Sigmoid colon (tissue), 7 donors: ENCODE data around the gene PLCL1. TPM values are rescaled to one million over a fixed set of nuclear protein-coding genes. Genes with fewer than 3 reads are reported as not detected.
A peak's percentile ranks its signal among the peaks of the same experiment; 100 is the strongest.

Experiments used
- DNase-seq: peaks from one replicate; pipeline ENCODE4 v3.0.0-alpha.2; 2019
- H3K27ac ChIP-seq, 4 donors: fragments of 200-600 bp; sonication (generic); one replicate each; pipeline ENCODE4 v1.5.1; 2016 to 2019; ENCODE audit warnings: mild to moderate bottlenecking in 1 of 4
- H3K27me3 ChIP-seq, 3 donors: fragments of 200-600 bp; sonication (generic); one replicate each; pipeline ENCODE4 v1.5.1; 2019; ENCODE audit warnings: mild to moderate bottlenecking in 1 of 3
- H3K36me3 ChIP-seq, 4 donors: fragments of 200-600 bp; sonication (generic); one replicate each; pipeline ENCODE4 v1.5.1; 2016 to 2019
- H3K4me1 ChIP-seq, 4 donors: fragments of 200-600 bp; sonication (generic); one replicate each; pipeline ENCODE4 v1.5.1; 2017 to 2019
- H3K4me3 ChIP-seq, 4 donors: fragments of 200-600 bp; sonication (generic); one replicate each; pipeline ENCODE4 v1.5.1; 2017 to 2019; ENCODE audit warnings: mild to moderate bottlenecking in 2 of 4, moderate library complexity in 1 of 4
- H3K9me3 ChIP-seq, 4 donors: fragments of 200-600 bp in 3 of 4; sonication (generic) in 3 of 4; one replicate each; pipeline versions ENCODE4 v1.5.1 to v1.6.1; 2013 to 2019
- CTCF ChIP-seq, 4 experiments: fragments of 450-650 bp in 3 of 4; fragments of 200-600 bp in 1 of 4; IDR thresholded peaks; one replicate each; pipeline ENCODE4 v1.5.1; 2016 to 2019; ENCODE audit warnings: antibody characterized with exemption in 4 of 4, mild to moderate bottlenecking in 3 of 4, moderate library complexity in 2 of 4
- EP300 ChIP-seq, 4 donors: sonication (generic); formaldehyde crosslinking; IDR thresholded peaks; one replicate each; pipeline ENCODE4 v1.6.1; 2017; ENCODE audit warnings: antibody characterized with exemption in 4 of 4
- POLR2A ChIP-seq, 2 donors: fragments of 450-650 bp; IDR thresholded peaks; one replicate each; pipeline ENCODE4 v1.6.1; 2016; ENCODE audit warnings: antibody characterized with exemption in 2 of 2, mild to moderate bottlenecking in 2 of 2, moderate library complexity in 2 of 2
- POLR2AphosphoS5 ChIP-seq, 4 donors: sonication (generic); formaldehyde crosslinking; IDR thresholded peaks; one replicate each; pipeline ENCODE4 v1.6.1; 2017; ENCODE audit warnings: antibody characterized with exemption in 4 of 4
- WGBS, 2 donors: extraction: QIAGEN DNeasy Blood & Tissue Kit; methylation state at CpG; one replicate each; pipeline ENCODE4 v1.1.7; 2013; 5-methylcytosine and 5-hydroxymethylcytosine counted together
- intact Hi-C: fragments of 100-400 bp; cut with DNase I; formaldehyde crosslinking; loops from one replicate; pipeline ENCODE4 v1.15.1; 2023
- polyA plus RNA-seq, 3 donors: library from polyadenylated mRNA; stranded (reverse); fragments of 200-250 nt; gene quantifications; one replicate each; pipeline ENCODE4 v1.2.3, GENCODE V29; 2013
- total RNA-seq, 4 donors: library from RNA; depleted of rRNA; stranded (reverse); fragments of >200 nt; gene quantifications; one replicate each; pipeline ENCODE4 v1.1.0, GENCODE V29; 2016
- donor health status: healthy with polysubstance abuse.
- donor health status: Bipolar disorder and iron deficiency.
- donor health status: healthy.

The PLCL1 gene
- total and polyA plus RNA-seq, 7 donors, result 0.69 to 20.0 (median 13.6) TPM

DNA sequence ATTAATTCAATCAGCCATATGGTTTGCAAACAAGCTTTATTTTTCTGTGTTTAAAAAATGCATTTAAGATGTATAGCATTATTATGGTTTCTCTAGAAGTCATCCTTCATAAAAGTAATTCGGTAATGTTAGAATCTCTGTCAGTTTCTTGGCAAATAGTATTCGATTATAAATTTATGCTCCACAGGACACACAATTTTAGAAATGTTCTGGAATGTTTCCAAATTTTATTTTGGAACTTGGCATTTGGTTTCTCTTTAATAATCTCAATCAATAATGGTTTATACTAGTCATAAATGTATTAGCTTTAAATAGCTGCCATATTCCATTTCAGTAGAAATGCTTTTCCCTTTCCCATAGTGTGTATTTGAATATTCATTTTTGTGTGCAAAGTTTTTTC, 156.4 kb downstream of the PLCL1 start:
- H3K4me3 ChIP-seq, result no peak overlapping the region
- intact Hi-C loops, result no loop called here
- 79 to 85% methylated on average over 2 of the region's 2 CpGs for WGBS, 2 donors
- H3K27me3 ChIP-seq, result no peaks in the 10 kb centered on the region
- no peaks in the 10 kb centered on the region for H3K36me3 ChIP-seq
- DNase-seq, result no peak
- TF ChIP-seq CTCF (IDR thresholded peaks at IDR 0.05), result no peak
- TF ChIP-seq POLR2A (IDR thresholded peaks at IDR 0.05), result no peak
- TF ChIP-seq POLR2AphosphoS5 (IDR thresholded peaks at IDR 0.05), result no peak
- TF ChIP-seq EP300 (IDR thresholded peaks at IDR 0.05), result no peak
- no peak overlapping the region for H3K27ac ChIP-seq
- H3K4me1 ChIP-seq, result peaks cover 0 to 10% (median 5%) of the 10 kb centered on the region in 4 donors
- peaks cover 0 to 6% (median 0%) of the 10 kb centered on the region in 4 donors for H3K9me3 ChIP-seq

DNA sequence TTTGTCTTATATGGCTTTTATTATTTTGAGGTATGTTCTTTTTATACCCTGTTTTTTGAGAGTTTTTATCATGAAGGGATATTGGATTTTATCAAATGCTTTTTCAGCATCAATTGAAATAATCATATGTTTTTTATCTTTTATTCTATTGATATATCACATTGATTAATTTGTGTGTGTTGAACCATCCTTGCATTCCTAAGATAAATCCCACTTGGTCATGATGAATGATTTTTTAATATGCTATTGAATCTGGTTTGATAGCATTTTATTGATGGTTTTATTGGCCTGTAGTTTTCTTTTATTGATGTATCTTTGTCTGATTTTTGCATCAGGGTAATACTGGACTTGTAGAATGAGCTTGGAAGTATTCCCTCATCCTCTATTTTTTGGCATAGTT, 160.3 kb downstream of the PLCL1 start:
- intact Hi-C loops, result no loop called here
- H3K4me1 ChIP-seq, result no peaks in the 10 kb centered on the region
- no peak for DNase-seq
- H3K4me3 ChIP-seq, result no peak overlapping the region
- no peak for TF ChIP-seq POLR2A (IDR thresholded peaks at IDR 0.05)
- TF ChIP-seq CTCF (IDR thresholded peaks at IDR 0.05), result no peak
- no peak for TF ChIP-seq POLR2AphosphoS5 (IDR thresholded peaks at IDR 0.05)
- no peak for TF ChIP-seq EP300 (IDR thresholded peaks at IDR 0.05)
- no peak overlapping the region for H3K27ac ChIP-seq
- no peaks in the 10 kb centered on the region for H3K36me3 ChIP-seq
- H3K9me3 ChIP-seq, result peaks cover 0 to 6% (median 0%) of the 10 kb centered on the region in 4 donors
- no peaks in the 10 kb centered on the region for H3K27me3 ChIP-seq

- intact Hi-C loops, result no loop called here
- no peak for DNase-seq
- Histone ChIP-seq H3K4me1 (no peaks in the 10 kb centered on the region), H3K9me3 (peaks cover 0 to 6% (median 0%) of the 10 kb centered on the region in 4 donors), H3K27ac (no peak overlapping the region), H3K4me3 (no peak overlapping the region), H3K27me3 (no peaks in the 10 kb centered on the region), H3K36me3 (no peaks in the 10 kb centered on the region)
- TF ChIP-seq POLR2AphosphoS5 (IDR thresholded peaks at IDR 0.05), result no peak
- TF ChIP-seq POLR2A (IDR thresholded peaks at IDR 0.05), result no peak
- no peak for TF ChIP-seq CTCF (IDR thresholded peaks at IDR 0.05)
- no peak for TF ChIP-seq EP300 (IDR thresholded peaks at IDR 0.05)
These were observed 161.4 kb downstream of the PLCL1 start for GRCh38 chr2:197965756-197966155.

DNA sequence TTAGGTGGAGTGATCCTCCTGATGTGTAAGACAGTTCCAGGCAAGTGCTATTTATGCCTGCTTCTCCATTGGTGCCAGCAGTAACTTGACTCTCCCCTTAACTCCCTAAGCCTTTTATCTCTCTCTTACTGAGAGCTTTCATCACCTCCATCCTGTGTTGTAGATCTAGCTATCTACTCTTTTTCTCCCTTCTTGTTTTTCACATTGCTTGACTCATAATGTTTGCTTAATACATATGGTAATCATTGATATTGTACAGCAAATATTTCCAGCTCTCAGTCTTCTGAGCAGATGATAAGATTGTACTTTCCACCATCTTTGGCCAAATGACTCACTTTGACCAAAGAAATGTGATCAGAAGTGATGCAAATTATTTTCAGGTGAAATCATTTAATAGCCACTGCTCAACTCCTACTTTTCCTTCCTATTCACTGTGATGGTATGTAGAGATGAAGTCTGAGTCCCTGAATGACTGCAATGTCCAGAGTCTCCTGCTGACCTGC, 165.0 kb downstream of the PLCL1 start:
- Histone ChIP-seq H3K9me3 (peaks cover 0 to 4% (median 0%) of the 10 kb centered on the region in 4 donors), H3K27me3 (no peaks in the 10 kb centered on the region), H3K4me1 (peaks cover 0 to 21% (median 8%) of the 10 kb centered on the region in 4 donors), H3K27ac (no peak overlapping the region), H3K4me3 (no peak overlapping the region), H3K36me3 (no peaks in the 10 kb centered on the region)
- TF ChIP-seq POLR2A (IDR thresholded peaks at IDR 0.05), result no peak
- TF ChIP-seq CTCF (IDR thresholded peaks at IDR 0.05), result no peak
- TF ChIP-seq EP300 (IDR thresholded peaks at IDR 0.05), result no peak
- TF ChIP-seq POLR2AphosphoS5 (IDR thresholded peaks at IDR 0.05), result no peak
- DNase-seq, result no peak
- intact Hi-C loops, result no loop called here

GRCh38 chr2:197972061-197972460, 167.7 kb downstream of the PLCL1 start:
- Histone ChIP-seq H3K36me3 (no peaks in the 10 kb centered on the region), H3K27ac (peak overlapping the region in 3 of 4 donors; percentile 11 to 22 (median 17)), H3K9me3 (no peaks in the 10 kb centered on the region), H3K4me3 (no peak overlapping the region), H3K4me1 (peaks cover 0 to 21% (median 8%) of the 10 kb centered on the region in 4 donors), H3K27me3 (no peaks in the 10 kb centered on the region)
- WGBS, 2 donors, result 65 to 76% methylated on average over 2 of the region's 2 CpGs
- intact Hi-C loops, result no loop called here
- no peak for TF ChIP-seq POLR2A (IDR thresholded peaks at IDR 0.05)
- no peak for TF ChIP-seq EP300 (IDR thresholded peaks at IDR 0.05)
- TF ChIP-seq POLR2AphosphoS5 (IDR thresholded peaks at IDR 0.05), result peak in 2 of 4 donors; percentile 29 to 45
- TF ChIP-seq CTCF (IDR thresholded peaks at IDR 0.05), result no peak
- DNase-seq, result peak; percentile 74
